SU-DHL-6 (cell line): ENCODE measurements around the gene LRIG3.

Source experiments
- EZH2phosphoT487 ChIP-seq: fragments of 200-600 bp; sonication (generic), shearing (Covaris generic); conservative IDR thresholded peaks from 2 replicates; pipeline ENCODE4 v1.6.1; 2018; ENCODE audit warnings: mild to moderate bottlenecking, antibody characterized with exemption, low read length, moderate library complexity, mixed read lengths
- TF ChIP-seq, protein P1 (sequence below): fragments of 200-600 bp; sonication (generic); IDR thresholded peaks from one replicate; pipeline ENCODE4 v1.5.1; 2017; ENCODE audit warnings: antibody characterized with exemption, mild to moderate bottlenecking, low read length, moderate library complexity; ENCODE audit not compliant: insufficient read depth, poor library complexity, severe bottlenecking

GRCh38 chr12:58922849-58923248 is 2.5 kb upstream of the LRIG3 start:
- TF ChIP-seq, protein P1, sequence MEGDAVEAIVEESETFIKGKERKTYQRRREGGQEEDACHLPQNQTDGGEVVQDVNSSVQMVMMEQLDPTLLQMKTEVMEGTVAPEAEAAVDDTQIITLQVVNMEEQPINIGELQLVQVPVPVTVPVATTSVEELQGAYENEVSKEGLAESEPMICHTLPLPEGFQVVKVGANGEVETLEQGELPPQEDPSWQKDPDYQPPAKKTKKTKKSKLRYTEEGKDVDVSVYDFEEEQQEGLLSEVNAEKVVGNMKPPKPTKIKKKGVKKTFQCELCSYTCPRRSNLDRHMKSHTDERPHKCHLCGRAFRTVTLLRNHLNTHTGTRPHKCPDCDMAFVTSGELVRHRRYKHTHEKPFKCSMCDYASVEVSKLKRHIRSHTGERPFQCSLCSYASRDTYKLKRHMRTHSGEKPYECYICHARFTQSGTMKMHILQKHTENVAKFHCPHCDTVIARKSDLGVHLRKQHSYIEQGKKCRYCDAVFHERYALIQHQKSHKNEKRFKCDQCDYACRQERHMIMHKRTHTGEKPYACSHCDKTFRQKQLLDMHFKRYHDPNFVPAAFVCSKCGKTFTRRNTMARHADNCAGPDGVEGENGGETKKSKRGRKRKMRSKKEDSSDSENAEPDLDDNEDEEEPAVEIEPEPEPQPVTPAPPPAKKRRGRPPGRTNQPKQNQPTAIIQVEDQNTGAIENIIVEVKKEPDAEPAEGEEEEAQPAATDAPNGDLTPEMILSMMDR = no peak
- TF ChIP-seq EZH2phosphoT487 = no peak
